NCI-H2029 (cell line): ENCODE results near the gene GPR89B.
"Not testable (repeated sequence)": the region's sequence is repeated elsewhere in the genome, so short reads cannot be mapped to it uniquely, and the experiment has no call there.

ENCODE experiments used
- DNase-seq: peaks from one replicate; lab custom pipeline; 2025; lab: John Stamatoyannopoulos, UW

Gene GPR89B

GRCh38 chr1:147928236-147929132 lies at the start of gene GPR89B:
Gene GPR89B, plus strand, starts transcription at chr1:147928420. Its CDS starts 117 bp downstream, at chr1:147928537.
- peak; percentile 85 for DNase-seq

GRCh38 chr1:147879911-147880310 lies 48.3 kb upstream of the GPR89B start:
- DNase-seq, result no peak

- no peak for DNase-seq
Observed at GRCh38 chr1:147882535-147882934, 45.7 kb upstream of the GPR89B start.

GRCh38 chr1:147890177-147890790 lies 37.9 kb upstream of the GPR89B start:
- DNase-seq, result peak; percentile 3

- no peak for DNase-seq
Observed at GRCh38 chr1:147891088-147891487, 37.1 kb upstream of the GPR89B start.

- no peak for DNase-seq
Observed at GRCh38 chr1:147892216-147892615, 36.0 kb upstream of the GPR89B start.

GRCh38 chr1:147892731-147893214 lies 35.4 kb upstream of the GPR89B start:
- DNase-seq, result peak; percentile 21

- no peak for DNase-seq
Observed at GRCh38 chr1:147895123-147895522, 33.1 kb upstream of the GPR89B start.

- no peak for DNase-seq
Observed at GRCh38 chr1:147897029-147897752, 31.0 kb upstream of the GPR89B start.

- DNase-seq, result no peak
Observed at GRCh38 chr1:147897789-147898188, 30.4 kb upstream of the GPR89B start.

GRCh38 chr1:147902253-147902845 lies 25.9 kb upstream of the GPR89B start, which contains the start of gene GJA8:
Gene GJA8, plus strand, starts transcription at chr1:147902795. Its CDS starts 5,161 bp downstream, at chr1:147907956.
- DNase-seq, result no peak

- no peak for DNase-seq
Observed at GRCh38 chr1:147904726-147905125, 23.5 kb upstream of the GPR89B start.

- no peak for DNase-seq
Observed at GRCh38 chr1:147907786-147908509, 20.3 kb upstream of the GPR89B start.

GRCh38 chr1:147912553-147912952 lies 15.7 kb upstream of the GPR89B start:
- DNase-seq, result no peak

- no peak for DNase-seq
Observed at GRCh38 chr1:147913362-147913942, 14.8 kb upstream of the GPR89B start.

- no peak for DNase-seq
Observed at GRCh38 chr1:147919896-147920295, 8.3 kb upstream of the GPR89B start.

- DNase-seq, result no peak
Observed at GRCh38 chr1:147924813-147925212, 3.4 kb upstream of the GPR89B start.

- DNase-seq, result not testable (repeated sequence)
Observed at GRCh38 chr1:147927215-147927614, 1.0 kb upstream of the GPR89B start.

- DNase-seq, result not testable (repeated sequence)
Observed at GRCh38 chr1:147927689-147928088, 531 bp upstream of the GPR89B start.

GRCh38 chr1:147931137-147931536 lies 2.9 kb downstream of the GPR89B start:
- not testable (repeated sequence) for DNase-seq

- DNase-seq, result not testable (repeated sequence)
Observed at GRCh38 chr1:147935296-147935695, 7.1 kb downstream of the GPR89B start.
